Neural progenitor cell (in vitro differentiated cells): ENCODE measurements around the gene CDC42SE2. TPM values are rescaled to one million over a fixed set of nuclear protein-coding genes. Genes with fewer than 3 reads are reported as not detected.

Experiments
- DNase-seq: peaks from one replicate; pipeline ENCODE4 v3.0.0-alpha.2; 2016; ENCODE audit warnings: low spot score
- H2AFZ ChIP-seq: fragments of 200-600 bp; sonication (generic); replicated peaks from 2 replicates; pipeline ENCODE4 v1.6.1; 2016; ENCODE audit warnings: antibody characterized with exemption
- H3F3A ChIP-seq: fragments of 200-600 bp; sonication (generic); 2 replicates; pipeline ENCODE4 v1.6.1; 2016; ENCODE audit warnings: antibody characterized with exemption, low read depth
- H3K27ac ChIP-seq: fragments of 200-600 bp; sonication (generic); 2 replicates; pipeline ENCODE4 v1.5.1; 2016; ENCODE audit warnings: mild to moderate bottlenecking
- H3K27me3 ChIP-seq: fragments of 200-600 bp; sonication (generic); 2 replicates; pipeline ENCODE4 v1.6.1; 2016; ENCODE audit warnings: mild to moderate bottlenecking, moderate library complexity
- H3K36me3 ChIP-seq: fragments of 200-600 bp; sonication (generic); 2 replicates; pipeline ENCODE4 v1.5.1; 2016
- H3K4me1 ChIP-seq: fragments of 200-600 bp; sonication (generic); 2 replicates; pipeline ENCODE4 v1.6.1; 2016; ENCODE audit warnings: mixed run types
- H3K4me2 ChIP-seq: fragments of 200-600 bp; sonication (generic); 2 replicates; pipeline ENCODE4 v1.6.1; 2016
- H3K4me3 ChIP-seq: fragments of 200-600 bp; sonication (generic); 2 replicates; pipeline ENCODE4 v1.5.1; 2016
- H3K79me2 ChIP-seq: fragments of 200-600 bp; sonication (generic); 2 replicates; pipeline ENCODE4 v1.6.1; 2016; ENCODE audit warnings: low read depth
- H3K9ac ChIP-seq: fragments of 200-600 bp; sonication (generic); 2 replicates; pipeline ENCODE4 v1.6.1; 2016
- H3K9me3 ChIP-seq: fragments of 200-600 bp; sonication (generic); 2 replicates; pipeline ENCODE4 v1.5.1; 2016; ENCODE audit warnings: low read depth
- H4K20me1 ChIP-seq: fragments of 200-600 bp; sonication (generic); 2 replicates; pipeline ENCODE4 v1.6.1; 2016; ENCODE audit warnings: low read depth
- H3K27ac Mint-ChIP-seq: 3 replicates; pipeline ENCODE4 v1.8.0; 2021; ENCODE audit warnings: mixed read lengths
- H3K27me3 Mint-ChIP-seq: 2 replicates; pipeline ENCODE4 v1.8.0; 2022; ENCODE audit warnings: low read depth, mild to moderate bottlenecking, inconsistent platforms, moderate library complexity, mixed read lengths; ENCODE audit not compliant: insufficient read depth
- H3K36me3 Mint-ChIP-seq: 3 replicates; pipeline ENCODE4 v1.8.0; 2021; ENCODE audit warnings: mixed read lengths
- H3K4me1 Mint-ChIP-seq: 3 replicates; pipeline ENCODE4 v1.8.0; 2021; ENCODE audit warnings: mixed read lengths
- H3K4me3 Mint-ChIP-seq: 3 replicates; pipeline ENCODE4 v1.8.0; 2021; ENCODE audit warnings: mild to moderate bottlenecking, moderate library complexity, mixed read lengths
- H3K9me3 Mint-ChIP-seq: 3 replicates; pipeline ENCODE4 v1.8.0; 2020; ENCODE audit warnings: mixed read lengths
- EZH2 ChIP-seq: fragments of 200-600 bp; sonication (generic); IDR thresholded peaks from 2 replicates; pipeline ENCODE4 v1.6.1; 2017; ENCODE audit warnings: antibody characterized with exemption, mild to moderate bottlenecking, moderate library complexity
- EZH2phosphoT487 ChIP-seq: fragments of 200-600 bp; sonication (generic); IDR thresholded peaks from 2 replicates; pipeline ENCODE4 v1.6.1; 2017; ENCODE audit warnings: antibody characterized with exemption
- total RNA-seq: library from RNA; depleted of rRNA; stranded (reverse); fragments of >200 nt; gene quantifications from 2 replicates; pipeline ENCODE4 v1.2.3, GENCODE V29; 2015; ENCODE audit warnings: low replicate concordance
- TF ChIP-seq, protein P1 (sequence below): fragments of 200-600 bp; sonication (generic); IDR thresholded peaks from 2 replicates; pipeline ENCODE4 v1.5.1; 2017; ENCODE audit warnings: antibody characterized with exemption, mild to moderate bottlenecking

Gene CDC42SE2
- total RNA-seq, 1 donor from 2014 or later: 79.9 TPM

DNA sequence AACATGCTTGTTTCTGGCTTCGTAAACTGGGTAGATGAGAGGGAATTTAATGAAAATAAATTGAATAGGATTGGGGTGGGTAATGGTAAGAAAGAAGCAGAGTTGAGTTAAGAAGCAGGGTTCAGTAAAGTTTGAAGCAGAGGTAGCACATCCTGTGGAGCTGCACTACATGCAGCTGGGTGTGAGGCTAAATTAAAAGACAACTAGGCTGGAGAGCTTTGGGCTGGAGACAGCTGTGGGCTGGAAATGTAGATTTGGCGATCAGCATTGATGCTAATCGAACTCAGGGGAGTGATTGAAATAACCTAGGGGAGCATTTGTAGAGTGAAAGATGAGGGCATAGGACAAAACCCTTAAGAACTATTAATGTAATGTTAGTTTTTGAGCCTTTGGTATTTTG lies 35.6 kb downstream of the CDC42SE2 start:
- peaks cover 40% of the 10 kb centered on the region for H3K36me3 Mint-ChIP-seq
- TF ChIP-seq EZH2phosphoT487 (no peak), EZH2 (no peak)
- TF ChIP-seq, protein P1, sequence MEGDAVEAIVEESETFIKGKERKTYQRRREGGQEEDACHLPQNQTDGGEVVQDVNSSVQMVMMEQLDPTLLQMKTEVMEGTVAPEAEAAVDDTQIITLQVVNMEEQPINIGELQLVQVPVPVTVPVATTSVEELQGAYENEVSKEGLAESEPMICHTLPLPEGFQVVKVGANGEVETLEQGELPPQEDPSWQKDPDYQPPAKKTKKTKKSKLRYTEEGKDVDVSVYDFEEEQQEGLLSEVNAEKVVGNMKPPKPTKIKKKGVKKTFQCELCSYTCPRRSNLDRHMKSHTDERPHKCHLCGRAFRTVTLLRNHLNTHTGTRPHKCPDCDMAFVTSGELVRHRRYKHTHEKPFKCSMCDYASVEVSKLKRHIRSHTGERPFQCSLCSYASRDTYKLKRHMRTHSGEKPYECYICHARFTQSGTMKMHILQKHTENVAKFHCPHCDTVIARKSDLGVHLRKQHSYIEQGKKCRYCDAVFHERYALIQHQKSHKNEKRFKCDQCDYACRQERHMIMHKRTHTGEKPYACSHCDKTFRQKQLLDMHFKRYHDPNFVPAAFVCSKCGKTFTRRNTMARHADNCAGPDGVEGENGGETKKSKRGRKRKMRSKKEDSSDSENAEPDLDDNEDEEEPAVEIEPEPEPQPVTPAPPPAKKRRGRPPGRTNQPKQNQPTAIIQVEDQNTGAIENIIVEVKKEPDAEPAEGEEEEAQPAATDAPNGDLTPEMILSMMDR: no peak
- Histone ChIP-seq H3K9me3 (no peaks in the 10 kb centered on the region), H3K4me1 (no peaks in the 10 kb centered on the region), H3K4me3 (no peak overlapping the region), H3K9ac (no peak overlapping the region), H3K79me2 (peaks cover 97% of the 10 kb centered on the region), H3K36me3 (no peaks in the 10 kb centered on the region), H3F3A (no peaks in the 10 kb centered on the region), H3K27me3 (no peaks in the 10 kb centered on the region), H3K27ac (no peak overlapping the region), H3K4me2 (no peak overlapping the region), H4K20me1 (no peaks in the 10 kb centered on the region), H2AFZ (no peak overlapping the region)
- H3K27ac Mint-ChIP-seq: no peak overlapping the region
- H3K4me1 Mint-ChIP-seq: no peaks in the 10 kb centered on the region
- H3K27me3 Mint-ChIP-seq: peaks cover 6% of the 10 kb centered on the region
- H3K4me3 Mint-ChIP-seq: no peak overlapping the region
- H3K9me3 Mint-ChIP-seq: peaks cover 21% of the 10 kb centered on the region
- DNase-seq: no peak

DNA sequence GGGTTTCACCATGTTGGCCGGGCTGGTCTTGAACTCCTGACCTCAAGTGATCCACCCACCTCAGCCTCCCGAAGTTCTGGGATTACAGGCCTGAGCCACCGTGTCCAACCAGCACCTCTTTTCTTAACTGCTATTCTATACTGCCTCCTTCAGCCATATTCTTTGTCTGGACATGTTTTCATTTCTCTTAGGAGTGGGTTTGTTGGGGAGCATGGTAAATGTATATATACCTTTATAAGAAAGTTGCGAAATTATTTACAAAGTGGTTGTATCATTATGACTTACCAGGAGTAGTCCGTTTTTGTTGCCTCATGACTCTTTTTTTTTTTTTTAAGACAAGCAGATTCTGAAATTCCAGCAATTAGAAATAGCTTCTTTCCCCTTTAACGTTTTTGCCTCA lies 38.7 kb downstream of the CDC42SE2 start:
- H3K4me1 ChIP-seq: no peaks in the 10 kb centered on the region
- H4K20me1 ChIP-seq: no peaks in the 10 kb centered on the region
- H3K36me3 Mint-ChIP-seq: peaks cover 43% of the 10 kb centered on the region
- no peak overlapping the region for H3K27ac ChIP-seq
- no peak overlapping the region for H3K27ac Mint-ChIP-seq
- H3K9me3 ChIP-seq: peaks cover 6% of the 10 kb centered on the region
- no peaks in the 10 kb centered on the region for H3K4me1 Mint-ChIP-seq
- H2AFZ ChIP-seq: no peak overlapping the region
- H3K27me3 Mint-ChIP-seq: peaks cover 6% of the 10 kb centered on the region
- DNase-seq: no peak
- H3K27me3 ChIP-seq: no peaks in the 10 kb centered on the region
- H3K4me3 Mint-ChIP-seq: no peak overlapping the region
- no peak overlapping the region for H3K4me3 ChIP-seq
- no peaks in the 10 kb centered on the region for H3F3A ChIP-seq
- H3K36me3 ChIP-seq: no peaks in the 10 kb centered on the region
- no peak for TF ChIP-seq EZH2
- TF ChIP-seq, protein P1: no peak
- no peak for TF ChIP-seq EZH2phosphoT487
- no peak overlapping the region for H3K9ac ChIP-seq
- peaks cover 93% of the 10 kb centered on the region for H3K79me2 ChIP-seq
- H3K4me2 ChIP-seq: no peak overlapping the region
- peaks cover 34% of the 10 kb centered on the region for H3K9me3 Mint-ChIP-seq

DNA sequence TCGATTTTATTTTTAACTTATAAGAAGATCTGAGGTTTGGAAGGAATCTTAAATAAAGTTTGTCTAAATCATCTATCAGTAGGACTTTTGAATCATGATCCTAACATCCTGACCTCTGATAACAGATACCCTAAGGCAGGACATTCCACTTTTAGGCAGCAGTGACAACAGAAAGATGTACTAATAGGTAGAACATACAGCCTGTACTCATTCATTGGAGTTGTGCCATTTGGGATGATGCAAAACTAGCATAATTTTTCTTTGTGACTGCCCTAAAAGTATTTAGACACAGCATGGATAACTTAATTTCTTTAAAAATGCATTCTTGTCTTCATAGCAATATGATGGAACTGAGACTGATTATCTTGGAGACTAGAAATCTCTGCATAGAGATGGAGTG lies 39.7 kb downstream of the CDC42SE2 start:
- Histone ChIP-seq H3K9me3 (peaks cover 6% of the 10 kb centered on the region), H3K4me3 (no peak overlapping the region), H3K27ac (no peak overlapping the region), H3K9ac (no peak overlapping the region), H3K4me1 (no peaks in the 10 kb centered on the region), H3K36me3 (no peaks in the 10 kb centered on the region), H4K20me1 (no peaks in the 10 kb centered on the region), H2AFZ (no peak overlapping the region), H3K4me2 (no peak overlapping the region), H3F3A (no peaks in the 10 kb centered on the region), H3K79me2 (peaks cover 87% of the 10 kb centered on the region), H3K27me3 (no peaks in the 10 kb centered on the region)
- Mint-ChIP-seq H3K4me1 (no peaks in the 10 kb centered on the region), H3K36me3 (peaks cover 41% of the 10 kb centered on the region), H3K27ac (no peak overlapping the region), H3K9me3 (peaks cover 39% of the 10 kb centered on the region), H3K4me3 (no peak overlapping the region), H3K27me3 (peaks cover 6% of the 10 kb centered on the region)
- TF ChIP-seq EZH2phosphoT487 (no peak), EZH2 (no peak)
- no peak for DNase-seq

DNA sequence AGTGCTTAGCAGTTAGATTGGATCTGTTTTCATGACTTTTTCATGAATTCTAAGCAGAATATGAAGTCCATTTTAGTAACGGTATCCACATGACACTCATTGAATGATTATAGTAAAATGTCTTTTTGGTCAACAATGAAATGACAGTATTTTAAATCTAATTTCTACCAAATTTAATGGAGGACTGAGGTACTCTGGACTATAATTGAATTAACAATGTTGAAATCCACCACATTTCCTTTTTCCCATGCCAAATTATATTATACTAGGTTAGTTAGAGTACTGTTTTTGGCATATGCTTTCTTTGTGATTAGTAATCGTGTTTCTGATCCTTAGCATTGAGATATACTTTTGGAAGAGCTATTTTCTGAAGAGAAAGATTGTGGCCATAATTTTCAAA lies 40.6 kb downstream of the CDC42SE2 start:
- no peak for DNase-seq
- no peaks in the 10 kb centered on the region for H4K20me1 ChIP-seq
- Mint-ChIP-seq H3K4me1 (no peaks in the 10 kb centered on the region), H3K4me3 (no peak overlapping the region), H3K36me3 (peaks cover 36% of the 10 kb centered on the region), H3K27ac (no peak overlapping the region), H3K27me3 (peaks cover 6% of the 10 kb centered on the region), H3K9me3 (peaks cover 39% of the 10 kb centered on the region)
- no peaks in the 10 kb centered on the region for H3K27me3 ChIP-seq
- H2AFZ ChIP-seq: no peak overlapping the region
- H3K9me3 ChIP-seq: peaks cover 6% of the 10 kb centered on the region
- H3K4me2 ChIP-seq: no peak overlapping the region
- TF ChIP-seq EZH2 (no peak), EZH2phosphoT487 (no peak)
- TF ChIP-seq, protein P1: no peak
- no peaks in the 10 kb centered on the region for H3K36me3 ChIP-seq
- H3K9ac ChIP-seq: no peak overlapping the region
- no peak overlapping the region for H3K4me3 ChIP-seq
- peaks cover 78% of the 10 kb centered on the region for H3K79me2 ChIP-seq
- no peaks in the 10 kb centered on the region for H3K4me1 ChIP-seq
- peak overlapping the region; percentile 29 for H3K27ac ChIP-seq
- H3F3A ChIP-seq: no peaks in the 10 kb centered on the region
